NCI-H128 (cell line): ENCODE measurements around the gene TRIM44.

Experiments
- DNase-seq: peaks from one replicate; lab custom pipeline; 2025; ENCODE audit not compliant: unreplicated experiment; lab: John Stamatoyannopoulos, UW

Gene TRIM44

GRCh38 chr11:35786188-35786587 is 123.6 kb downstream of the TRIM44 start:
- DNase-seq, result no peak

GRCh38 chr11:35787013-35787504 is 124.5 kb downstream of the TRIM44 start:
- DNase-seq, result no peak

GRCh38 chr11:35787626-35788025 is 125.1 kb downstream of the TRIM44 start:
- no peak for DNase-seq

- no peak for DNase-seq
Measured at GRCh38 chr11:35791088-35791958, 128.7 kb downstream of the TRIM44 start.

GRCh38 chr11:35792148-35792845 is 129.7 kb downstream of the TRIM44 start:
- no peak for DNase-seq

GRCh38 chr11:35792846-35793192 is 130.2 kb downstream of the TRIM44 start:
- DNase-seq, result no peak

- DNase-seq, result no peak
Measured at GRCh38 chr11:35794333-35794732, 131.8 kb downstream of the TRIM44 start.

- no peak for DNase-seq
Measured at GRCh38 chr11:35794850-35795249, 132.3 kb downstream of the TRIM44 start.

- no peak for DNase-seq
Measured at GRCh38 chr11:35796562-35796961, 134.0 kb downstream of the TRIM44 start.

GRCh38 chr11:35798423-35798822 is 135.8 kb downstream of the TRIM44 start:
- DNase-seq, result no peak

GRCh38 chr11:35798983-35799382 is 136.4 kb downstream of the TRIM44 start:
- DNase-seq, result no peak

GRCh38 chr11:35799655-35800054 is 137.1 kb downstream of the TRIM44 start:
- no peak for DNase-seq

- no peak for DNase-seq
Measured at GRCh38 chr11:35800970-35801953, 138.7 kb downstream of the TRIM44 start.

- no peak for DNase-seq
Measured at GRCh38 chr11:35802221-35802620, 139.6 kb downstream of the TRIM44 start.

- no peak for DNase-seq
Measured at GRCh38 chr11:35802672-35803071, 140.1 kb downstream of the TRIM44 start.

- no peak for DNase-seq
Measured at GRCh38 chr11:35803115-35803514, 140.5 kb downstream of the TRIM44 start.

GRCh38 chr11:35804451-35805040 is 142.0 kb downstream of the TRIM44 start:
- no peak for DNase-seq

- DNase-seq, result no peak
Measured at GRCh38 chr11:35809561-35809960, 147.0 kb downstream of the TRIM44 start.

- no peak for DNase-seq
Measured at GRCh38 chr11:35810045-35810645, 147.6 kb downstream of the TRIM44 start.

GRCh38 chr11:35811783-35812182 is 149.2 kb downstream of the TRIM44 start:
- no peak for DNase-seq
